Measurements from ENCODE around the gene BBS1. TPM values are rescaled to one million over a fixed set of nuclear protein-coding genes. Genes with fewer than 3 reads are reported as not detected.
A peak's percentile ranks its signal among the peaks of the same experiment; 100 is the strongest.
"Not testable (repeated sequence)": the region's sequence is repeated elsewhere in the genome, so short reads cannot be mapped to it uniquely, and the experiment has no call there.

The BBS1 gene
- polyA plus RNA-seq, 4 donors, result 3.8 to 37.1 (median 7.9) TPM

DNA sequence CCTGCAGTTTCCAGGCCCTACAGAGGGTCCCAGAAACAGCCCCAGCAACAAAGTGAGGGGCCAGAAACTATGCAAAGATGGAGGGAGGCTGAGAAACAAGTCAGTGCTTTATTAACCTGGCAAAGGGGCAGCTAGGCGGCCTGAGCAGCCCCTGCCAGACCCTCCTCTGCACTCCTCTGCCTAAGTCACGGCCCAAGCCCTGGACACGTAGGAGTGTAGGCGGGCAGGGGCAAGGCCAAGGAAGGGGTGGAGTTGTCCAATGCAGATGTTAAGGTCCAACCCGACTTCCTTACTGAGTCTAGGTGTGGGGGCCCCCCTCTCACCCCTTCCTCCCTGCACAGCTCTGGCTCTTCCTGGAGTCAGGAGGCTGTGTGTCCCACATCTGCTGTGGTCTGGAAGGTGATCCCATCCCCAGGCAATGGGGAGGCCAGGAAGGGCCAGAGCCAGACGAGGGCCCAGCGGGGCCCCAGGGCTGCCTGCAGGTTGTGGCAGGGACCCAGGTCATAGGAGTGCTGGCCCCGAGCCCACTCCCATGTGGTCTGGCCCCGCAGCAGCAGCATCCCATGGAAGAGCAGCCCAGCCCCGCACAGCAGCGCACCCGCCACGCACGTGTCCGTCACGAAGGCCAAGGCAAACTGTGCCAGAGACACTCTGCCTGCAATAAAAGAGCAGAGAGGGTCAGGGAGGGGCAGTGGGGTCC lies 28.9 kb downstream of the BBS1 start:
- Histone ChIP-seq H3K27me3 (ENCODE audit: control insufficient read depth in 3 of 3, insufficient read depth in 3 of 3, low read length in 3 of 3) (no peaks in the 10 kb centered on the region), H3K4me3 (ENCODE audit: low read depth in 1 of 3, low read length in 3 of 3) (no peak overlapping the region), H3K4me1 (ENCODE audit: control insufficient read depth in 3 of 3, insufficient read depth in 2 of 3, low read depth in 1 of 3, low read length in 2 of 3) (no peaks in the 10 kb centered on the region), H3K36me3 (ENCODE audit: control insufficient read depth in 3 of 3, insufficient read depth in 2 of 3, low read depth in 1 of 3, low read length in 3 of 3) (peaks cover 2 to 60% (median 3%) of the 10 kb centered on the region in 3 donors), H3K9me3 (ENCODE audit: control insufficient read depth in 2 of 2, insufficient read depth in 1 of 2, low read depth in 1 of 2, low read length in 1 of 2) (no peaks in the 10 kb centered on the region), H3K27ac (ENCODE audit: low read depth in 1 of 3, low read length in 2 of 3) (no peak overlapping the region)
- WGBS, 3 donors, result 86 to 92% (median 90%) methylated on average over 13 to 16 of the region's 16 CpGs
- no peak for FAIRE-seq
- DNase-seq, result no peak

DNA sequence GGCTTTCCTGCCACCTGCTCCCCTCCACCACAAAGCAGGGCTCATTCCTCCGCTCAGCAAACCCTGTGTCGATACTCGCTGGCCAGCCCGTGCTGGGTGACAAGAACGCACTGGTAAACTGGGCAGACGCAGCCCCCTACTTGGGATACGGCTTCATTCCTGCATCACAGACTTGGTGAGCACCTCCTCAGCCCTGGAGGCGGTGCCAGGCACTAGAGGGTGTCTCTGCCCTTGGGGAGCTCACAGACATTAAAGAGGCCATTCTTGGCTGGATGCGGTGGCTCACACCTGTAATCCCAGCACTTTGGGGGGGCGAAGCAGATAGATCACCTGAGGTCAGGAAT lies 29.4 kb downstream of the BBS1 start:
- Histone ChIP-seq H3K27me3 (ENCODE audit: control insufficient read depth in 3 of 3, insufficient read depth in 3 of 3, low read length in 3 of 3) (no peaks in the 10 kb centered on the region), H3K36me3 (ENCODE audit: control insufficient read depth in 3 of 3, insufficient read depth in 2 of 3, low read depth in 1 of 3, low read length in 3 of 3) (peaks cover 2 to 59% (median 3%) of the 10 kb centered on the region in 3 donors), H3K4me3 (ENCODE audit: low read depth in 1 of 3, low read length in 3 of 3) (no peak overlapping the region), H3K4me1 (ENCODE audit: control insufficient read depth in 3 of 3, insufficient read depth in 2 of 3, low read depth in 1 of 3, low read length in 2 of 3) (no peaks in the 10 kb centered on the region), H3K27ac (ENCODE audit: low read depth in 1 of 3, low read length in 2 of 3) (no peak overlapping the region), H3K9me3 (ENCODE audit: control insufficient read depth in 2 of 2, insufficient read depth in 1 of 2, low read depth in 1 of 2, low read length in 1 of 2) (no peaks in the 10 kb centered on the region)
- 89 to 94% (median 92%) methylated on average over 10 of the region's 10 CpGs for WGBS, 3 donors
- no peak for FAIRE-seq
- no peak for DNase-seq

- not testable (repeated sequence) for H3K27me3 ChIP-seq (ENCODE audit: control insufficient read depth in 3 of 3, insufficient read depth in 3 of 3, low read length in 3 of 3); H3K27ac ChIP-seq (ENCODE audit: low read depth in 1 of 3, low read length in 2 of 3); FAIRE-seq; H3K4me3 ChIP-seq (ENCODE audit: low read depth in 1 of 3, low read length in 3 of 3); H3K9me3 ChIP-seq (ENCODE audit: control insufficient read depth in 2 of 2, insufficient read depth in 1 of 2, low read depth in 1 of 2, low read length in 1 of 2); DNase-seq; H3K4me1 ChIP-seq (ENCODE audit: control insufficient read depth in 3 of 3, insufficient read depth in 2 of 3, low read depth in 1 of 3, low read length in 2 of 3)
- WGBS, 3 donors, result 77 to 92% (median 86%) methylated on average over 6 to 8 of the region's 8 CpGs
- peaks cover 2 to 54% (median 3%) of the 10 kb centered on the region in 3 donors for H3K36me3 ChIP-seq (ENCODE audit: control insufficient read depth in 3 of 3, insufficient read depth in 2 of 3, low read depth in 1 of 3, low read length in 3 of 3)
These were observed 30.2 kb downstream of the BBS1 start for GRCh38 chr11:66540598-66540997.

DNA sequence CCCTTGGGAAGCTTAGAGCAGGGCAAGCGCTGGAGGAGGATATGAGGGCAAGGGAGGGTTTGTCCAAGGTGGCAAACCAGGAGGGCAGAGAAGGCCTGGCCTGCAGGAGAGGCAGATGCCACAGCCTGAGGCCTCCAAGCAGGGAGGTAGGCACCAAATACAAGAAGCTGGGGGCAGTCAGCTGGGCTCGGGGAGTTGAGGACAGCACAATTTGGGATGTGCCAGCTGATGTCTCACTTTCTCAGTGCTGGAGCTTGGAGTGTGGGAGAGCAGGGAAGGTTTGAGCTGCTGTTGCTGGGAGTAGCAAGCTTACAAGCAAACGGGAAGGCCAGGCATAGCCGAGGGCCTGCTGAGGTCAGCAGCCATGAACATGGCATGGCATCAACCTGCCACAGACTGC lies 31.5 kb downstream of the BBS1 start:
- H3K27me3 ChIP-seq (ENCODE audit: control insufficient read depth in 3 of 3, insufficient read depth in 3 of 3, low read length in 3 of 3), result peaks cover 0 to 4% (median 0%) of the 10 kb centered on the region in 3 donors
- H3K4me1 ChIP-seq (ENCODE audit: control insufficient read depth in 3 of 3, insufficient read depth in 2 of 3, low read depth in 1 of 3, low read length in 2 of 3), result peaks cover 0 to 14% (median 0%) of the 10 kb centered on the region in 3 donors
- H3K27ac ChIP-seq (ENCODE audit: low read depth in 1 of 3, low read length in 2 of 3), result no peak overlapping the region
- 89 to 93% (median 89%) methylated on average over 4 of the region's 4 CpGs for WGBS, 3 donors
- no peak for FAIRE-seq
- peaks cover 2 to 44% (median 3%) of the 10 kb centered on the region in 3 donors for H3K36me3 ChIP-seq (ENCODE audit: control insufficient read depth in 3 of 3, insufficient read depth in 2 of 3, low read depth in 1 of 3, low read length in 3 of 3)
- DNase-seq, result no peak
- no peaks in the 10 kb centered on the region for H3K9me3 ChIP-seq (ENCODE audit: control insufficient read depth in 2 of 2, insufficient read depth in 1 of 2, low read depth in 1 of 2, low read length in 1 of 2)
- H3K4me3 ChIP-seq (ENCODE audit: low read depth in 1 of 3, low read length in 3 of 3), result no peak overlapping the region

- no peaks in the 10 kb centered on the region for H3K9me3 ChIP-seq (ENCODE audit: control insufficient read depth in 2 of 2, insufficient read depth in 1 of 2, low read depth in 1 of 2, low read length in 1 of 2)
- H3K4me3 ChIP-seq (ENCODE audit: low read depth in 1 of 3, low read length in 3 of 3), result no peak overlapping the region
- peaks cover 0 to 40% (median 3%) of the 10 kb centered on the region in 3 donors for H3K36me3 ChIP-seq (ENCODE audit: control insufficient read depth in 3 of 3, insufficient read depth in 2 of 3, low read depth in 1 of 3, low read length in 3 of 3)
- no peak overlapping the region for H3K27ac ChIP-seq (ENCODE audit: low read depth in 1 of 3, low read length in 2 of 3)
- FAIRE-seq (no peak), DNase-seq (no peak)
- peaks cover 0 to 4% (median 0%) of the 10 kb centered on the region in 3 donors for H3K27me3 ChIP-seq (ENCODE audit: control insufficient read depth in 3 of 3, insufficient read depth in 3 of 3, low read length in 3 of 3)
- peaks cover 0 to 16% (median 0%) of the 10 kb centered on the region in 3 donors for H3K4me1 ChIP-seq (ENCODE audit: control insufficient read depth in 3 of 3, insufficient read depth in 2 of 3, low read depth in 1 of 3, low read length in 2 of 3)
- WGBS, 3 donors, result 87 to 89% (median 87%) methylated on average over 10 of the region's 10 CpGs
These were observed 31.9 kb downstream of the BBS1 start for GRCh38 chr11:66542362-66542761.

DNA sequence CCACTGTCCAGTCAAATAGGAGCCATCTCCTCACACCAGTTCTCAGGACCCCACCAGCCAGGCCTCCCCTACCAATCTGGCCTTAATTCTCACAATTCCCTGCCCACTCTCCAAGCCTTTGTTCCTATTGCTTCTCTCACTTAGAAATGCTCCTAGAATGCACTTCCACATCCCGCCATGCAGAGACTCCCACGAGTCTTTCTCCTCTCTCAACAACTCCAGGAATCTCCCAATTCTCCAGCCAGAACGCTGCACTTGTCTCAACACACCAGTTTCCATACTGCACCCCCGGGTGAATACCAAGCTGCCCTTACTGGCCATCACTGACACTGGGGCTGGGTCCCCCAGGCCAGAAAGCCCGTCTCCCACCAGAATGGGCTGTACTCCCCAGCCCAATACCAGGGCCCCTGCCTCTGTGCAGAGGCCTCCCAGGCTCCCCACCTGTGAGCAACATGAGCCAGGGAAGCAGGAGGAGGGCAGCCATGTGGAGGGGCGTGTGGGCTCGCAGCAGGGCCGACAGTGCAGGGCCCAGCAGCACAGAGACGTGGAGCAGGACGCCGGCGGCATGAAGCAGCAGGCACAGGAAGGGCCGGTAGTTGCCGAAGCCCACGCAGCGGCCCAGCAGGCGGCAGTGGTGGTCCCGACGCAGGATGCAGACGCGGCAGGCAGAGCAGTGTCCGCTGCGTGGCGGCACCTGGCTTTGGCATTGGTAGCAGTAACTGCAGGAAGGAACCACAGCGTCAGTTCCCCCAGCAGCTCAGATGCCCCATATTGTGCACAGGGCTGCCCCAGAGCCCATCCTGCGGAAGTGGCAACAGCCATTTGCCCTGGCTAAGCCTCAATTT lies 33.0 kb downstream of the BBS1 start:
- Histone ChIP-seq H3K4me3 (ENCODE audit: low read depth in 1 of 3, low read length in 3 of 3) (no peak overlapping the region), H3K27ac (ENCODE audit: low read depth in 1 of 3, low read length in 2 of 3) (peak overlapping the region in 1 of 3 donors; percentile 48), H3K4me1 (ENCODE audit: control insufficient read depth in 3 of 3, insufficient read depth in 2 of 3, low read depth in 1 of 3, low read length in 2 of 3) (peaks cover 0 to 16% (median 0%) of the 10 kb centered on the region in 3 donors), H3K9me3 (ENCODE audit: control insufficient read depth in 2 of 2, insufficient read depth in 1 of 2, low read depth in 1 of 2, low read length in 1 of 2) (no peaks in the 10 kb centered on the region), H3K36me3 (ENCODE audit: control insufficient read depth in 3 of 3, insufficient read depth in 2 of 3, low read depth in 1 of 3, low read length in 3 of 3) (peaks cover 0 to 38% (median 3%) of the 10 kb centered on the region in 3 donors), H3K27me3 (ENCODE audit: control insufficient read depth in 3 of 3, insufficient read depth in 3 of 3, low read length in 3 of 3) (peaks cover 0 to 5% (median 0%) of the 10 kb centered on the region in 3 donors)
- FAIRE-seq (no peak), DNase-seq (peak; percentile 29 to 52)
- 36 to 80% (median 68%) methylated on average over 26 of the region's 26 CpGs for WGBS, 3 donors

DNA sequence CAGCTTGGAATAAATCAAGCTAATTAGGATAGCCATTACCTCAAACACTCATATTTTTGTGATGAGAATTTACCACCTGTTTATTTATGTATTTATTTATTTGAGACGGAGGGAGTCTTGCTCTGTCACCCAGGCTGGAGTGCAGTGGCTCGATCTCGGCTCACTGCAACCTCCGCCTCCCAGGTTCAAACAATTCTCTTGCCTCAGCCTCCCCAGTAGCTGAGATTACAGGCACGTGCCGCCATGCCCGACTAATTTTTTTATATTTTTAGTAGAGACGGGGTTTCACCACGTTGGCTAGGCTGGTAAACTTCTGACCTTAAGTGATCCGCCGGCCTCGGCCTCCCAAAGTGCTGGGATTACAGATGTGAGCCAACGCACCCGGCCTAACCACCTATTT lies 34.5 kb downstream of the BBS1 start:
- Histone ChIP-seq H3K27me3 (ENCODE audit: control insufficient read depth in 3 of 3, insufficient read depth in 3 of 3, low read length in 3 of 3) (peaks cover 0 to 13% (median 0%) of the 10 kb centered on the region in 3 donors), H3K4me1 (ENCODE audit: control insufficient read depth in 3 of 3, insufficient read depth in 2 of 3, low read depth in 1 of 3, low read length in 2 of 3) (peaks cover 0 to 16% (median 0%) of the 10 kb centered on the region in 3 donors), H3K36me3 (ENCODE audit: control insufficient read depth in 3 of 3, insufficient read depth in 2 of 3, low read depth in 1 of 3, low read length in 3 of 3) (peaks cover 0 to 23% (median 3%) of the 10 kb centered on the region in 3 donors)
- not testable (repeated sequence) for DNase-seq; FAIRE-seq; H3K9me3 ChIP-seq (ENCODE audit: control insufficient read depth in 2 of 2, insufficient read depth in 1 of 2, low read depth in 1 of 2, low read length in 1 of 2); H3K4me3 ChIP-seq (ENCODE audit: low read depth in 1 of 3, low read length in 3 of 3); H3K27ac ChIP-seq (ENCODE audit: low read depth in 1 of 3, low read length in 2 of 3)
- WGBS, 3 donors, result 52 to 70% (median 55%) methylated on average over 14 of the region's 14 CpGs

DNA sequence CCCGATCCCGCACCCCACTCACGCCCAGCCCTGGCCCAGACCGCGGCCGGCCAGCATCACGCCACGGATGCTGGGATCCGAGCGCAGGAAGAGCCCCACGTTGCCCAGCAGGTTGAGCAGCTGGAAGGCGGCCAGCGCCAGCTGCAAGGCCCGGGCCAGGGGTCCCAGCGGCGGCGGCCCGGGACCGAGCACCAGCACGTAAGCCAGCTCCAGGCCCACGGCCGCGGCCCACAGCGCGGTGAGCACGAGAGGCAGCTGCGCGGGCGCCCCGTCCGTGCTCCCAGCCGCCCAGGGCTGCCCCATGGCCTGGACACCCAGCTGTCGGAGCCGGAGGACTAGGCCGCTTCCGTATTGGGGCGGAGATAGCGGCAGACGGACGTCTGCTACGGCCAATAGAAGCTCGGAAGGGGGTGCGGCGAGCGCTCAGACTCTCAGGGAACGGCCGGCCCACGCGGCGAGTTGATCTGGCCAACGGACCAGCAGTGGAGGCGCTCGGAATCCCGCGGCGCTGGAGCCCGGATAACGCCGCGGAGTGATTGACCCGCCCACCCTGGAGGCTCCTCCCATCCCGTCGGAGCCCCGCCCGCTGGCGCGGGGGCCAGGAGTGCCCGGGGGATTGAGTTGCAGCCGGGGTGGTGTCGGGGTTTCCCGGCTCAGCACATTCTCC lies 35.4 kb downstream of the BBS1 start, which contains the start of gene ZDHHC24:
TSS of gene ZDHHC24 (minus strand) at position 348 of the 667 bp plus-strand sequence. CDS start at position 303, 45 bp downstream.
- H3K9me3 ChIP-seq (ENCODE audit: control insufficient read depth in 2 of 2, insufficient read depth in 1 of 2, low read depth in 1 of 2, low read length in 1 of 2), result no peaks in the 10 kb centered on the region
- FAIRE-seq, result no peak
- H3K4me1 ChIP-seq (ENCODE audit: control insufficient read depth in 3 of 3, insufficient read depth in 2 of 3, low read depth in 1 of 3, low read length in 2 of 3), result peaks cover 0 to 16% (median 0%) of the 10 kb centered on the region in 3 donors
- 0 to 1% (median 0%) methylated on average over 49 to 71 of the region's 71 CpGs for WGBS, 3 donors
- H3K27me3 ChIP-seq (ENCODE audit: control insufficient read depth in 3 of 3, insufficient read depth in 3 of 3, low read length in 3 of 3), result peaks cover 0 to 13% (median 0%) of the 10 kb centered on the region in 3 donors
- peak within 1 kb of the TSS in 2 of 3 donors; percentile 61 to 77 for H3K27ac ChIP-seq (ENCODE audit: low read depth in 1 of 3, low read length in 2 of 3)
- peak; percentile 97 for DNase-seq
- peaks cover 0 to 22% (median 3%) of the 10 kb centered on the region in 3 donors for H3K36me3 ChIP-seq (ENCODE audit: control insufficient read depth in 3 of 3, insufficient read depth in 2 of 3, low read depth in 1 of 3, low read length in 3 of 3)
- H3K4me3 ChIP-seq (ENCODE audit: low read depth in 1 of 3, low read length in 3 of 3), result peak within 1 kb of the TSS; percentile 66 to 85 (median 74)

Measured in small intestine (tissue), 7 donors.